HFFc6 (cell line): ENCODE data around the gene ZNF454. TPM values are rescaled to one million over a fixed set of nuclear protein-coding genes. Genes with fewer than 3 reads are reported as not detected.

Experiments
- DNase-seq: peaks from one replicate; pipeline ENCODE4 v3.0.0-alpha.2; 2018
- H3K27ac Mint-ChIP-seq: 2 replicates; pipeline ENCODE4 v1.8.0; 2020; ENCODE audit warnings: mild to moderate bottlenecking, mixed read lengths
- H3K27me3 Mint-ChIP-seq: 2 replicates; pipeline ENCODE4 v1.8.0; 2021; ENCODE audit warnings: mild to moderate bottlenecking, moderate library complexity, mixed read lengths; ENCODE audit not compliant: insufficient read depth
- H3K36me3 Mint-ChIP-seq: 2 replicates; pipeline ENCODE4 v1.8.0; 2021; ENCODE audit warnings: low read depth, mixed read lengths
- H3K4me1 Mint-ChIP-seq: 2 replicates; pipeline ENCODE4 v1.8.0; 2020; ENCODE audit warnings: low read depth, mixed read lengths
- H3K4me3 Mint-ChIP-seq: 2 replicates; pipeline ENCODE4 v1.8.0; 2020; ENCODE audit warnings: mild to moderate bottlenecking, moderate library complexity, mixed read lengths
- H3K9me3 Mint-ChIP-seq: 2 replicates; pipeline ENCODE4 v1.8.0; 2020; ENCODE audit warnings: mild to moderate bottlenecking, mixed read lengths
- total RNA-seq, 6 experiments: library from RNA; stranded (reverse); fragmentation: NEBNext Ultra II Directional; extraction: Animal tissue kit (Norgen Biotek cat#: 25700); gene quantifications; 2 replicates in 1 of 6; 3 replicates in 5 of 6; pipeline ENCODE4 v1.2.3, GENCODE V29; 2021
- TF ChIP-seq, protein P1 (sequence below): fragments of 200-600 bp; sonication (generic); IDR thresholded peaks from 2 replicates; pipeline ENCODE4 v1.5.0; 2021; ENCODE audit warnings: antibody characterized with exemption, mild to moderate bottlenecking

Gene ZNF454
- total RNA-seq, 6 experiments from 2014 or later, result not detected

GRCh38 chr5:179006564-179006963 lies 65.6 kb downstream of the ZNF454 start:
- Mint-ChIP-seq H3K4me3 (no peak overlapping the region), H3K4me1 (no peaks in the 10 kb centered on the region), H3K27me3 (peaks cover 2% of the 10 kb centered on the region; the same call in 1 of the 2 replicates), H3K36me3 (peaks cover 8% of the 10 kb centered on the region; the same call in 1 of the 2 replicates), H3K9me3 (peaks cover 14% of the 10 kb centered on the region), H3K27ac (no peak overlapping the region)
- TF ChIP-seq, protein P1, sequence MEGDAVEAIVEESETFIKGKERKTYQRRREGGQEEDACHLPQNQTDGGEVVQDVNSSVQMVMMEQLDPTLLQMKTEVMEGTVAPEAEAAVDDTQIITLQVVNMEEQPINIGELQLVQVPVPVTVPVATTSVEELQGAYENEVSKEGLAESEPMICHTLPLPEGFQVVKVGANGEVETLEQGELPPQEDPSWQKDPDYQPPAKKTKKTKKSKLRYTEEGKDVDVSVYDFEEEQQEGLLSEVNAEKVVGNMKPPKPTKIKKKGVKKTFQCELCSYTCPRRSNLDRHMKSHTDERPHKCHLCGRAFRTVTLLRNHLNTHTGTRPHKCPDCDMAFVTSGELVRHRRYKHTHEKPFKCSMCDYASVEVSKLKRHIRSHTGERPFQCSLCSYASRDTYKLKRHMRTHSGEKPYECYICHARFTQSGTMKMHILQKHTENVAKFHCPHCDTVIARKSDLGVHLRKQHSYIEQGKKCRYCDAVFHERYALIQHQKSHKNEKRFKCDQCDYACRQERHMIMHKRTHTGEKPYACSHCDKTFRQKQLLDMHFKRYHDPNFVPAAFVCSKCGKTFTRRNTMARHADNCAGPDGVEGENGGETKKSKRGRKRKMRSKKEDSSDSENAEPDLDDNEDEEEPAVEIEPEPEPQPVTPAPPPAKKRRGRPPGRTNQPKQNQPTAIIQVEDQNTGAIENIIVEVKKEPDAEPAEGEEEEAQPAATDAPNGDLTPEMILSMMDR, result no peak
- no peak for DNase-seq

DNA sequence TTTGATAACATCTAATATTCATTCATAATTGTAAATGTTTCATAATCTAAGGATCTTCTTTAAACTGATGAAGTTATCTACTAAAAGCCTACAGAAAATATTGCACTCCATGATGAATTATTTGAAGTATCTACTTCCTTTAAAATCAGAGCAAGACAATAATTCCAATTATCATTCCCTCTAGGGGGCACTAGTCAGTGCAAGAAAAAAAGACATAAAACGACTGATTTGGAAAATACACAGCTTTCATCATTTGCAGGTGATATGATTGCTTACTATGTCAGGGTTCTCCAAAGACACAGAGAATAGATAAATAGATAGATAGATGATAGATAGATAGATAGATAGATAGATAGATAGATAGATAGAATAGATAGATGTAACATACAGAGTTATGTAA lies 67.7 kb downstream of the ZNF454 start:
- TF ChIP-seq, protein P1, result peak; percentile 70
- H3K27ac Mint-ChIP-seq, result no peak overlapping the region
- no peak overlapping the region for H3K4me3 Mint-ChIP-seq
- peaks cover 9% of the 10 kb centered on the region for H3K9me3 Mint-ChIP-seq
- H3K27me3 Mint-ChIP-seq, result no peaks in the 10 kb centered on the region
- no peaks in the 10 kb centered on the region for H3K4me1 Mint-ChIP-seq
- no peaks in the 10 kb centered on the region for H3K36me3 Mint-ChIP-seq
- no peak for DNase-seq

Other genes starting within 250 kb of the ZNF454 start
- 1 to 10 TPM; 6.7 to 7.6 (median 7.4) TPM for gene ZNF354A, start 210.5 kb upstream of the ZNF454 start, total RNA-seq
- 1 to 10 TPM; 5.5 to 6.7 (median 6.1) TPM for gene ZNF354B, start 81.2 kb upstream of the ZNF454 start, total RNA-seq
- under 1 TPM in 3 of 6 experiments, not detected in 3; 0.11 to 0.14 (median 0.14) TPM for gene ZFP2, start 45.3 kb upstream of the ZNF454 start, total RNA-seq
- not detected for gene GRM6, start 54.1 kb downstream of the ZNF454 start, total RNA-seq
- 1 to 10 TPM; 2.5 to 4.3 (median 2.9) TPM for gene ZNF879, start 82.6 kb downstream of the ZNF454 start, total RNA-seq
- gene ZNF354C, start 119.2 kb downstream of the ZNF454 start, total RNA-seq, result 1 to 10 TPM; 3.5 to 4.8 (median 4.4) TPM